ENCODE results near the gene HOXB3.

- no peak for TF ChIP-seq USF2 (IDR thresholded peaks at IDR 0.05; ENCODE audit: low read depth, low read length)
- TF ChIP-seq CTCF (conservative IDR thresholded peaks at IDR 0.05; ENCODE audit: low read depth, low read length), result no peak
- TF ChIP-seq MAFK (IDR thresholded peaks at IDR 0.05; ENCODE audit: low read depth, low read length), result peak; percentile 80; the same call in 1 of the 2 replicates
Measured at GRCh38 chr17:48637323-48638260, 47.6 kb upstream of the HOXB3 start.
